GM18907 (cell line): Measurements from ENCODE around the gene KLHL30.
"Not testable (repeated sequence)": the region's sequence is repeated elsewhere in the genome, so short reads cannot be mapped to it uniquely, and the experiment has no call there.

Source experiments
- ATAC-seq: cut with Tn5 transposase; IDR thresholded peaks from one replicate; pipeline ENCODE4 v1.9.1; 2021; ENCODE audit warnings: mild to moderate bottlenecking, moderate library complexity; ENCODE audit not compliant: unreplicated experiment

KLHL30 gene

DNA sequence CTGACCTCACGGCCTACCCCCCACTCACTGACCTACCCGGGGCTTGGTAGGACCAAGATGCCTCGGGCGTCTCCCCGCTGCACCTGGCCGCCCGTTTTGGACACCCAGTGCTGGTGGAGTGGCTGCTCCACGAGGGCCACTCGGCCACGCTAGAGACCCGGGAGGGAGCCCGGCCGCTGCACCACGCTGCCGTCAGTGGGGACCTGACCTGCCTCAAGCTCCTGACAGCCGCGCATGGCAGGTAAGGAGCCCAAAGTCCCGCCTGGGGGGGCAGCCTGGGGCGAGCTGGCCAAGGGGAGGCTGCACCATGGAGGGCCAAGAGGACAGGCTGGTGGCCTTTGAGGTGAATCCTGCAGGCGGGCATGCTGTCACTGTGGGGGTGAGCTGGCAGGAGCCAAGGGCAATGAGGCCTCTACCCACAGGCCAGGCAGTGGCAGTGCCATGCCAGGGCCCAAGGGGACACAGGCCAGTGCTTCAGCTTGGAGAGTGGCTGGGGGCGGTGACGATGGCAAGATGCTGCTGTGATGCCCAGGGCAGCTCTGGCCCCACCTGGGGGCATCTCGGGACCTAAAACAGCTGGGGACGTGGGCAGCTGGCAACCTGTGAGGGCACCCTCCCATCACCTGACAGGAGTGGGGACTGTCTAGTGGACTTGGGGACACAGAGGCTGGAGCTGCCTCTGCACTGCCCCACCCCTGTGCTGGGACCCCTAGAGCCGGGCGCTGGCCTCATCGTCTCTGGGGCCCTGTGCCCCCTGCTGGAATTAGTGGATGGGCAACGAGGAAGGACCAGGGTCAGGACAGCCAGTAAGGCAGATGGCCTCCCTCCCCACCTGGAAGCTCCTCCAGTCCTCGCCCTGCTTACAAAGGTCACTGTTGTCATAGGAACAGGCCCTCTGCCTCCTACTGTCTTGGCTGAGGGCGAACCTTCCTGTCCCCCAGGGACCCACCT is 36.3 kb upstream of the KLHL30 start:
- no peak for ATAC-seq

DNA sequence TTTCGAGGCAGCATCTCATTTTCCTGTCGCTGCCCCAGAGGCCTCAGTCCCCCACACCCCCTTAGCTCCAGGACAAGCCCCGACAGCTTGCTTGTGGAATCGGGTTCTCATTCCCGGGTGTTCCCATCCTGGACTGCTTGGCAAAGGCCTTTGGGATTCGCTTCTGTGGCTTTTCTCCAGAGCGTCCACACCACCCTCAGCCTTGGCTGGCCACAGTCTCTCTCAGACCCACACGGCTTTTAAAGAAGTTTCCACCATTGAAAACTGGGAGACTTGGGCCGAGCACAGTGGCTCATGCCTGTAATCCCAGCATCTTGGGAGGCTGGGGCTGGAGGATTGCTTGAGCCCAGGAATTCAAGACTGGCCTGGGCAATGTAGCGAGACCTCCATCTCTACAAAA is 35.6 kb upstream of the KLHL30 start:
- no peak for ATAC-seq

DNA sequence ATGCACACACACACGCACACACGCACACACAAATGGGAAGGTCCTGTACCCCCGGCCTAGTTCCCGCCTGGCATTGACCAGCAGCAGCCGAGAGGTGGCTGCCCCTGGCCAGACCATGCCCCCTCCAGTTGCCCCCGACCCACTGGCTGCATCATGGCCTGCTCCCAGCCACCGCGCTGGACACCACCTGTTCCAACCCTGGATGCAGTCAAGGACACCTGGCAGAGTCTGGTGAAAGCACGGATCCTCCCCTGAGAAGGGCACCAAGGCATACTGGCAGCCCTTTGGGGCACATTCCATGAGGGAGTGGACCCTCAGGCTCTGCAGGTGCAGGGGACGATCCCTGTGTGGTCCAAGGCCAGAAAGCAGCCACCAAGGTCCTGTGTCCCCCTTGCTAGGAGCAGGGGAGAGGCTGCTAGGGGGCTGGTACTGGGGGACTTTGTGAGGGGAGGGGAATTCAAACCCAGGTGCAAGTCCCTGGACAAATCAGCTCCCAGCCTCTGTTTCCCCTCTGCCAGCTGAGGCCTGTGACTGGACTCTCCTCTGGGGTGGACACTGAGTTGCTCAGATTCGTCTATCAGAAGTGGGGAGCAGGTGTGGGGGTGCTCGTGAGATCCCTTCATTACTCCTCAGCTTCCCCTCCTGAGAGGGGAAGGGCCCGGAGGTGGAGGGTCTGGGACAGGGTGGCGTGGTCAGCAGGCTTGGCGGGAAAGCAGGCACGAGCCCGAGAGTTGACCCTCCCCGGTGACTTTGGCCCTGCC is 34.8 kb upstream of the KLHL30 start:
- no peak for ATAC-seq

DNA sequence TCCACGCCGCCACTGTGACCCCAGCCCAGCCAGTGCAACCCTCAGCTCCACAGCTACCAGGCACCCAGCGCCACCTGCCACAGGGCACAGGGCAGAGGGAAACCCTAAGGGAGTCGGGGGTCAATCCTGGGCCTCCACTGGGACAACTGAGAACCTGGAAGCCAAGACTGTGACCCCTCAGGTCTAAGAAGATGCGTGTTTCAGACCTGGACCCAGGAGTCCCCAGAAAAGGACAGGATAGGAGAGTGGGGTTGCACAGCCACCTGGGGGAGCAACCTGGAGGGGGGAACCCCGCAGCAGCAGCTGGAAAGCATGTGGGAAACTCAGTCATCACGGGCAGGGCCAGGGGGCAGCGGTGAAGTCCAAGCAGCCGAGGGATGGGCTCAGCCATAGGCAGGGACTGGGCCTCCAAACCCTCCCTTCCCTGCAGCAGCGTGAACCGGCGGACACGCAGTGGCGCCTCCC is 34.2 kb upstream of the KLHL30 start:
- ATAC-seq = no peak

DNA sequence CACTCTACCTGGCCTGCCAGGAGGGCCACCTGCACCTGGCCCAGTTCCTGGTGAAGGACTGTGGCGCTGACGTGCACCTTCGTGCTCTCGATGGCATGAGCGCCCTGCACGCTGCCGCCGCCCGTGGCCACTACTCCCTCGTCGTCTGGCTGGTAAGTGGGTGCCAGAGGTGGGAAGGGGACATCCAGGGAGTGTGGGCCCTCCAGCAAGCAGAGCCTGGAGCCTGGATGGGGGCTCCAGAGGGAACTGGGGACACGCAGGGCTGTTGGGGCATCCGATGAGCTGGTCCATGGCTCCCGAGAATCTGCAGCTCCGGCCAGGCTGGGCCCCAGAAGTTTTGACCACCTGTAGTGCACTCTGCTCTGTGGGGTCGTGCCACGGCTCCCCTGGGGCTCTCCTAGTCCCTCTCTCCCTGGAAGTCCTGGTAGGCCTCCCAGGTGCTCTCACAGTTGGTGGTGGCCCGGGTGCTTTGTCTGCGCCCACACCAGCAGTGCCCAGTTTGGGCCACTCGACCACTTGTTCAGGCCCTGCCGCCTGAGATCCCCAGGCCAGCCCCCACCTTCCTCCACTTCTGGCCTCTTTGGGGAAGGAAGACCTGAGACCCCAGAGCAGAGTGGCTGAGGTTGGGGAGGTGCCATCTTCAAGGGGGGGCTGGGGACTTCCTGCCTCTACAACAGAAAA is 33.6 kb upstream of the KLHL30 start:
- ATAC-seq = no peak

DNA sequence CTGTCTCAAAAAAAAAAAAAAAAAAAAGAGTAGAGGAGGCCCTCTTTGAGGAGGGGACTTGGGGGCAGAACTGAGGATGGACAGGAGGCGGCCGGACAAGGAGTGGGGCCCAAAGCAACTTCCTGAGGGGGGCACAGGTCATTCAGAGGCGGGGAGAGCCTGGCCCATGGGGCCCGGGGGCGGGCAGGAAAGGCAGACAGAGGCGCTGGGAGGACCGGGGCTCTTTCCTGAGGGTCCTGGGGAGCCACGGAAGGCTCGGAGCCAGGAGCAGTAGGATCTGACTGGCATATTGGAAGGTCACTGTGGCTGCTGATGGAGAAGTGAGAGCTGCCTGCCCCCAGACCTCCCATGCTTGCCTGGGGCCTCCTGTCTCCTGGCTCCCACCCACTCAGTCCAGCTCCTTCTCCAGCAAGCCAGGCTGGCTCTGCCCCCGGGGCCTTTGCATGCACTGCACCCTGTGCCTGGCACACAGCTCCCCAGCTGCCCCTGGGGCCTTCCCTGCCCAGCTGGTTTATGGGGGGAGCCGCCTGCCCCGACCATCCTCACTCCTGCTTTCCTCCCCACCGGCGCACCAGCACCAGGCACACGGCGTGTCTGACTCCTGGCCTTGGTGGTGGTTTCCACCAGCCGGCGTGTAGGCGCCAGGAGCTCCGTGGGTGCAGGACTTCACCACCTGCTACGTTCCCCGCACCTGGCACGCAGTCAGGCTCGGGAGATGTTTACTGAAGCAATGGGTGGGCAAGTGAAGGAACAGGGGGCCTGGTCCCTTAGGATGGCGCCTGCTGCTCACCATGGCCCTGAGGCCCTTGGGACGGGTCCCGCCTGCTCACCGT is 32.7 kb upstream of the KLHL30 start:
- no peak for ATAC-seq

DNA sequence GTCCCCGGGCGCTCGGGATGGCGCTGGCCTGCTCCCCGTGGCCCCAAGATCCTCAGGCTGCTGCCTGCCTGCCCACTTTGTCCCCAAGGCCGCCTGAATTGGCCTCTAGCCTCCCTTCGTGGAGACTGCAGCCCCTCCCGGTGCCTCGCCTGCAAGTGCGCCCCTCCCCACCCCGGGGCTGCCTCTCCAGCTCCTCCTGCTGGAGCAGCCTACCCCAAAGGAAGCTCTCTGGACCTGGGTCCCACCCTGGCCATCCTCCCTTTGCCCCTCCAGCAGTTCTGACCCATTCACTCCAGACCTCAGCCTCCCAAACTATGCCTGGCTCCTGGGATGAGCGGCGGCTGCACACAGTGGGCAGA is 32.1 kb upstream of the KLHL30 start:
- ATAC-seq = no peak

DNA sequence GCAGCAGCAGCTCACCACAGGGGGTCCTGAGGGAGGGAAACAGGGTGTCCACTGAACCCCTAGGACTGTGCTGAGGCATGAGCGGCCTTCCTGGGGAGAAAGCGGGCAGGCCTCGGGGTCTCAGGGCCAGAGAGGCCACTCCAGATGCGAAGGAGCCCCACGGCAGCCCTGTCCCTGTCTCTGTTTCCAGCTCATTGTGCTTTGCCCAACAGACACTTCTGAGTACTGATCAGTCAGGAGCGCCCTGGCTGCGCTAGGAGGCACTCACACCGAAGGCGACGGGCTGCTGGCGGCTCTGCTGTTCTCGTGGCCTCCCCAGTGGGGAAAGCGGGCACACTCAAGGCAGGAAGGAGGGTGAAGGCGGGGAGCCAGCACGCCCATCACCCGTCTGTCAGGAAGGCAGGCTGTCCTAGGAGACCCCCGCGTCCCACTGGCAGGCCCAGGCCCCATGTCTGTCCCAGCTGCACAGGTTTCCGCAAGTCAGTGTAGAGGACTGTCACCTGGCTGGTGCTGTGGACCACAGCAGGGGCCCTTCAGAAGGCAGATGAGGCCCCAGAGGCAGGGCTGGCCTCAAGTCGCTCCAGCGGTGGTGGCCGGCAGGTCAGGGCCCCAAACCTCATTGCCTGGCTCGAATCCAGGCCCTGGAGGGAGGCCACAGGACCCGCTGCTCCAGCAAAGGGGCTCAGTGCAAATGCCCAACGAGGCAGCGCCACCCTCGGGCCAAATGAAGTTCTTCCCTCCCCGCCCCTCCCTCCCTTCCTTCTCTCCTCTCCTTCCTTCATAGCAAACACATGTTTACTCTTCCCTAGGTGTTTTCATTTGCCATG is 31.6 kb upstream of the KLHL30 start:
- peak; percentile 20 for ATAC-seq

DNA sequence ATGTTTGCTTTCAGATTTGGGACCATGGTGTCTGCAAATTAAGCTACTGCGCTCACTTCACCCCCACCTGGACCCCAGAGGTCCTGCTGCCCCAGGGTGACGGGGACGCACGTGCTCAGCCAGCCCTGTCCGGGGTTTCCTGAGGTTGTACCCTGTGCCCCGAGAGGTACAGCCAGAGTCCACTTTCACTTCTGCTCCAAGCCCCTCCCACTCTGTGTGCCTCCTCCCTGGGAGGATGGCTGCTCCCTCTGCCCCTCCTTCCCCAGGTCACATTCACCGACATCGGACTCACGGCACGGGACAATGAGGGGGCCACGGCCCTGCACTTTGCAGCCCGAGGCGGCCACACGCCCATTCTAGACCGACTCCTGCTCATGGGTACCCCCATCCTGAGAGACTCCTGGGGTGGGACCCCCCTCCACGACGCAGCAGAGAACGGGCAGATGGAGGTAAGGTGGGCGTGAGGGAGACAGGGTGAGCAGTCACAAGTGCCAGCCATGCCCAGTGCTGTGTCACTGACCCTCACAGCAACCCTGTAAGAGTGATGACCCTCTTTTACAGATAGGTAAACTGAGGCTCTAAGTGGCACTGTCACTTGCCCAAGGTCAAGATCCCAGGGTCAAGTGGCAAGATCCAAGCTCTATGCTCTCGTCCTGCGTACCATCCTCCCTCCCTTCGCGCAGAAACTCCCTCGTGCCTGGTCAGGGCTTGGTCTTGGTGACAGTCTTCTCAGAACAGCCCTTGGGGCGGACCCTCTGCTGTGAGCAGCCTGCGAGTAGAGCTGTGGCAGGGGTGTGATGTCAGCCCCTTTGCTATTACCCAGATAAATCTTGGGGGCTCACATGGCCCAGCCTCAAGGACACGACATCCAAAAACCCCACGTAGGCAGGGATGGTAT is 30.7 kb upstream of the KLHL30 start:
- peak; percentile 75 for ATAC-seq

DNA sequence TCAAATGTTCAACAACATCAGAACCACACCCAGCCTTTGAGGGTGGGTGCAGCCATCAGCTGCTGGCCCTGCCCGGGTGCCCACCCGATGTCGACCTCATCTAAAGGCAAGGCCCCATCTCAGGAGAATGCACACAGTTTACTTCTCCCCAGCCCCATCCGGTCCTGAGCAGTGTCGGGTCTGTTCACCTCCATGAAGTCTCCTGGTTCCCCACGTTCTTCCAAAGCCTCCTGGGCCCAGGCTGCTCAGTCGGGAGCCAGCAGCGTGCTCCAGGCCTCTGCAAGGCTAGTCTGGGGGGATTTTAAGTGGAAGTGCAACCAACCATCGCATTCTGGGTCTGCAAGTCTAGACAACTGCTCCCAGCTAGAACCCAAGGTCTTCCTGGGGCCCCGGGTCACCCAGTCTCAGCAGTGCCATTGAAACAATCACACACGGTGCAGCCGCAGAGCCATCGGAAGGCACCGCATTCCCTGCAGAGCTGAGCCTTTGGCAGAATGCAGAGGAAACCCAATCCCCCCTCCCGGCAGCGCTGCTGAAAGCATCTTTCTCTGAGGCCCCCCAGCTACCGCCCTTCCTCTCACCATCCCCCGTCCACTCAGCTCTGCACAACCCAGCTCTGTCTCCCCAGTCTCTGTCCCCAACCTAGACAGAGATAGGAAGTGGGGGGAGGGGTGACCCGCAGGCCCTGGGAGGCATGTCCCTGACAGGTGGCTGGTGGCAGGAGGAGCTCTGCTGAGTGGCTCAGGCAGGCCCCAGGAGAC is 29.9 kb upstream of the KLHL30 start:
- peak; percentile 69 for ATAC-seq

DNA sequence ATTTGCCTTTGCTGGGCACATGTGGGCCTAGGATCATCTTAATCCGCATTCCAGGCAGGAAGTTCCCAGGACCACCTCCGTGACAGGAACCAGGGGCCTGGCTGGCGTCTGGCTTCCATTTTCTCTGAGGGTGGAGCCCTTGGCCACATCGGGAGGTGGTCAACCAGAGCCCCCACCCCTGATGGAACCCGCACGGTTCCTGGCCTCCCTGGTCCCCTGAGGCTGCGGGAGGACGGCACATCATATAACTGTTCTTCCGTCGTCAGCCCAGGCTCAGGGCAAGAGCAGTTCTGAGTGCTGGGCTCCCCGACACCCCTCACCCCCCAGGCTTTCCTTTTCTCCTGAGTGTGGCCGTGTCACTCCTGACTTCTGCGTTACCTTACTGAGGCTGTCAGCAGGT is 24.9 kb upstream of the KLHL30 start:
- no peak for ATAC-seq

DNA sequence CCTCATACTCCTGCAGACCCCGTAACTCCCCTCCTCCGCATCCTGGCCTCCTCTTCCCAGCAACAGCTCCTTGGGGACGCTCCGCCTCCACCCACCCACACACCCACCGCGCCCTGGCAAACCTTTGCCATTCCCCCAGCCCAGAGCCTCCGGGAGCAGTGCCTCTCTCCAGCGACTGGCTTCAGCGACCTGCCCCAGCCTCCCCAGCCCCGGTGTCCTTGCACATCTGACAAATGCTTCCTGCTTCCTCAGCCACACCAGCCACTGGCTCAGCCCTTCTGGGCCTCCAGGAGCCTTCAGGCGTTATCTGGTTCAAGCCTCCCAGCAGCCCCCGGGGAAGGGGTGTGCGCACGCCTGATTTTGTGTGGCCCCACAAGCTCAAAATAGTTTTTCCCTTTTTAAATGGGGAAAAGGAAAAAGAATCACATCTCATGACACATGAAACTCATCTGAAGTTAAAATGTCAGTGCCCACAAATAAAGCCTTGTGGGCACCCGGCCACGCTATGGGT is 24.1 kb upstream of the KLHL30 start:
- ATAC-seq = no peak

DNA sequence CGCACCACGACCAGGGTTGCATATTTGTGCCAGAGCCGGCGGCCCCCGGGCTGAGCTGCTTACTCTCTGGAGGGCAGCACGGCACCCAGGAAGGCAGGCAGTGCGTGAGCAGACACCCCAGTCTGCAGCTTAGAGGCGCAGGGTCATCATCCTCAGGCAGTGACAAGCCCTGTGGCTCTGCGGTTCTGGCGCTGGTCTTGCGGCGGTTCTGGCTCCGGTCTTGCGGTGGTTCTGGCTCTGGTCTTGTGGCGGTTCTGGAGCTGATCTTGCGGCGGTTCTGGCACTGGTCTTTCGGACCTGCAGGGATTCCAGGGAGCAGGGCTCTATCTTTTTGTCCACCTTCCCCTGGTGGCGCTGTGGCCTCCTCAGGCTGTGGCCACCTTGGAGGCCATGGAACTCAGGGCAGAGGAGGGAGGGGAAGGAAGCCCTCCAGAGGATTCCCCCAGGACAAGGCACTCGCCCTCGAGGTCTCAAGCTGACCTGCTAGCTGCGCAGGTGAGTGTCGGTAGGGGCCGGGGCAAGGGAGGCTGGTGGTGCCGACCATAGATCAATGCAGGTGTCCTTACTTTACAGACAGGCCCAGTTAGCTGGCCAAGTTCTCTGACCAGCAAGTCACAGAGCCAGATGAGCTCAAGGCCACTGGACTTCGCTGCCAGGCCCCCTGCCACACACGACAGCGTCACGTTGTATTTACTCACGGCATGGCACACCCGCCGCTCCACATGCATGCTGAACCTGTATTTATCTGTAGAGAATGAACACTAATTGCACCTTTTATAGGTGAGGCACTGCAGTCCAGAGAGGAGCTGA is 23.4 kb upstream of the KLHL30 start:
- ATAC-seq = no peak

DNA sequence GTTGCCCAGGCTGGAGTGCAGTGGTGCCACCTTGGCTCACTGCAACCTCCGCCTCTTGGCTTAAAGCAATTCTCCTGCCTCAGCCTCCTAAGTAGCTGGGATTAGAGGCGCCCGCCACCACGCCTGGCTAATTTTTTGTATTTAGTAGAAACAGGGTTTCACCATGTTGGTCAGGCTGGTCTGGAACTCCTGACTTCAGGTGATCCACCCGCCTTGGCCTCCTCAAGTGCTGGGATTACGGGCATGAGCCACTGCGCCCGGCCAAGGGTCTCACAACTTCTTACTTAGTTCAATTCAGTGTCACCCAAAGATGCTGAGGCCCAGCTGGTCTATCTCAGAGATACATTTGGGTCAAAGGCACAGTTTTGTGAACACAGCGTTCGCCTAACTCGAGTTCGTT is 22.8 kb upstream of the KLHL30 start:
- ATAC-seq = not testable (repeated sequence)

DNA sequence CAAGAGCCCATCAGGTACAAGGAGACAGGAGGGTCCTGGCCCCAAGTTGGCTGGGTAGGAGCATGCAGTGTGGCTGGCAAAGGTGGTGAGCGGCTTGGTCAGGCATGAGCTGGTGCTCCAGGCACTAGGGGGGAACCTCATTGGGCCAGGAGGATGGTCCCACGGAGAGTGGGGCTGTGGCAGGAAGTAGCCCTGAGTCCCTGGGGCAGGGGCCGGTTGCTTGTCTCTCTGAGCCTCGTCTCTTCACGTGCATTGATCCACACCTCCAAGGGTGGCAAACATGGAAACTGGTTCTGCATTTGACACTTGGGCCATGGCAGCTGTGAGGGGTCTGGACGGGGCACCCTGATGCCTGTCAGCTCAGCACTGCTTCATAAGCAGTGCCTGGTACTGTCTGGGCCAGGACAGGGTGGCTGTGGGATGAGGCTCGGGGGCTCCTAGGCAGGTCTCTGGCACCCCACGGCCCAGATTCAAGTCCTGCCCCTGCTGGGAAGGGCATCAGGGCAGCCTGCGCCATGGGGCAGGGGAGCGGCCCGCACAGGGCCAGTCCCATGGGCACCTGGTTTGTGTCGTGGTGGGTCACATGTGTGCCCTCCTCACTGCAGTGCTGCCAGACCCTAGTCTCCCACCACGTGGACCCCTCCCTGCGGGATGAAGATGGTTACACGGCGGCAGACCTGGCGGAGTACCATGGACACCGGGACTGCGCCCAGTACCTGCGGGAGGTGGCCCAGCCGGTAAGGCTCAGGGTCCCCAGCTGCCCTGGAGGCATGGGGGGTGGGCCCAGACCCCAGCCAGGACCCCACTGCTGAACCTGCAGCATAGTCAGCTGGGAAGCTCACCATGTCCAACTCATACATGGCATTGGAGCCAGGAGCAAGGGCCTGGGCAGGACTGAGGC is 21.9 kb upstream of the KLHL30 start:
- ATAC-seq = no peak
